ENCODE measurements around the gene SLC39A6.
"Not testable (repeated sequence)": the region's sequence is repeated elsewhere in the genome, so short reads cannot be mapped to it uniquely, and the experiment has no call there.

Gene SLC39A6

DNA sequence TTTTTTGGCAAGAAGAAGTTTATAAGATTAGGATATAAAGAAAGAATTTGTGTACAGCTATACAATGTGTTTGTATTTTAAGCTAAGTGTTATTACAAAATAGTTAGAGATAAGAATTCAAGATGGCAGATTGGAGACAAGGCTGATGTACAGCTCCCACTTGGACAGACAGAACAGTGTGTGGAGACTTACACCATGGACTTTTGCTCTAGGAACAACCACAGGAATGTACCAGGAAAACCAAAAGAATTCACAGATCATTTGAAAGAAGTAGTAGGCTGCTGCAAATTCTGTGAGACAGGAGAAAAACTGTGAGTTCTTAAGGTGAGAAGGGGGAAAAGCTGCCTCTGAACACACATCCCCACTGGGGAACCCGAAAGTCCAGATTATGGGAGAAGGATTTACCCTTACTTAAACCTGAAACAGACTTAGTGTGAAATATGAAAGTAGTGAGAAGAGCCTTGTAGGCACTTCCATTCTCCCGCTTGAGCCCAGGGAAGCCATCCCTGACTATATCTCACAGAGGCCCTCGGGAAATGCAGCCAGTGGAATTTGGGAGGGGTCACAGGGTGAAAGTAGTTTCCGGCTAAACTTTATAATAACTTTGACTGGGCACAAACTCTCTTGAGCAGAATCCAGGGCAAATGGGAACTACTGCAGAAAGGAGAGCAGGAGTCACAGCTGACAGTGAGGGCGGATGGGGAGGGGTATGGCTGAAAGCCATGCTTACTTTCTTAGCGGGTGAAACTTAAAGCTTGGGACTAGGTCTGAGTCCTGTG is 50.2 kb downstream of the SLC39A6 start:
- no peaks in the 10 kb centered on the region for H3K36me3 ChIP-seq (ENCODE audit: control insufficient read depth, insufficient read depth, low read length)
- no peak overlapping the region for H3K4me3 ChIP-seq (ENCODE audit: extremely low read depth, insufficient read depth, low read length, poor library complexity, severe bottlenecking)
- WGBS, 2 experiments (ENCODE audit: insufficient coverage in 2 of 2), result 94 to 100% methylated on average over 3 to 4 of the region's 6 CpGs
- no peak overlapping the region for H3K27ac ChIP-seq (ENCODE audit: low read depth, low read length, severe bottlenecking)
- no peaks in the 10 kb centered on the region for H3K4me1 ChIP-seq (ENCODE audit: control insufficient read depth, insufficient read depth, low read length, poor library complexity, severe bottlenecking)
- H3K9me3 ChIP-seq (ENCODE audit: control insufficient read depth, low read length), result no peaks in the 10 kb centered on the region

DNA sequence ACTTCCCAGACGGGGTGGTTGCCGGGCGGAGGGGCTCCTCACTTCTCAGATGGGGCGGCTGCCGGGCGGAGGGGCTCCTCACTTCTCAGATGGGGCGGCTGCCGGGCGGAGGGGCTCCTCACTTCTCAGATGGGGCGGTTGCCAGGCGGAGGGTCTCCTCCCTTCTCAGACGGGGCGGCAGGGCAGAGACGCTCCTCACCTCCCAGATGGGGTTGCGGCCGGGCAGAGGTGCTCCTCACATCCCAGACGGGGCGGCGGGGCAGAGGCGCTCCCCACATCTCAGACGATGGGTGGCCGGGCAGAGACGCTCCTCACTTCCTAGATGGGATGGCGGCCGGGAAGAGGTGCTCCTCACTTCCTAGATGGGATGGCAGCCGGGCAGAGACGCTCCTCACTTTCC is 51.4 kb downstream of the SLC39A6 start:
- not testable (repeated sequence) for H3K4me1 ChIP-seq (ENCODE audit: control insufficient read depth, insufficient read depth, low read length, poor library complexity, severe bottlenecking); H3K36me3 ChIP-seq (ENCODE audit: control insufficient read depth, insufficient read depth, low read length); H3K27ac ChIP-seq (ENCODE audit: low read depth, low read length, severe bottlenecking); H3K4me3 ChIP-seq (ENCODE audit: extremely low read depth, insufficient read depth, low read length, poor library complexity, severe bottlenecking); H3K9me3 ChIP-seq (ENCODE audit: control insufficient read depth, low read length)
- 85% methylated on average over 11 of the region's 27 CpGs; no CpG with 5 or more reads in 1 of the 2 experiments for WGBS, 2 experiments (ENCODE audit: insufficient coverage in 2 of 2)

GRCh38 chr18:36075862-36076587 is 53.1 kb downstream of the SLC39A6 start:
- Histone ChIP-seq H3K27ac (ENCODE audit: low read depth, low read length, severe bottlenecking) (peak overlapping the region; percentile 1), H3K4me1 (ENCODE audit: control insufficient read depth, insufficient read depth, low read length, poor library complexity, severe bottlenecking) (no peaks in the 10 kb centered on the region), H3K9me3 (ENCODE audit: control insufficient read depth, low read length) (no peaks in the 10 kb centered on the region), H3K4me3 (ENCODE audit: extremely low read depth, insufficient read depth, low read length, poor library complexity, severe bottlenecking) (no peak overlapping the region), H3K36me3 (ENCODE audit: control insufficient read depth, insufficient read depth, low read length) (no peaks in the 10 kb centered on the region)
- 84 to 93% methylated on average over 6 of the region's 6 CpGs for WGBS, 2 experiments (ENCODE audit: insufficient coverage in 2 of 2)

DNA sequence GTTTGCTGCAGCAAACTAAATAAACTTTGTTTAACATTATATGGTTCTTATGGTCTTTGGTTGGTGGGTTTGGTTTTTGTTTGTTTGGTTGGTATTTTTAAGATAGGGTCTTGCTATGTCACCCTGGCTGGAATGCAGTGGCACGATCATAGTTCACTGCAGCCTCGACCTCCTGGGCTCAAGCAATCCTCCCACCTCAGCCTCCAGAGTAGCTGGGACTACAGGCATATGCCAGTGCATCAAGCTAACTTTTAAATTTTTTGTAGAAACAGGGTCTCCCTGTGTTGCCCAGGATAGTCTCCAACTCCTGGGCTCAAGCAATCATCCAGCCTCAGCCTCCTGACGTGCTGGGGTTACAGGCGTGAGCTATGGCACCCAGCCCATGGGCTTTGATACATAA is 54.7 kb downstream of the SLC39A6 start:
- Histone ChIP-seq H3K4me3 (ENCODE audit: extremely low read depth, insufficient read depth, low read length, poor library complexity, severe bottlenecking) (no peak overlapping the region), H3K27ac (ENCODE audit: low read depth, low read length, severe bottlenecking) (no peak overlapping the region), H3K4me1 (ENCODE audit: control insufficient read depth, insufficient read depth, low read length, poor library complexity, severe bottlenecking) (no peaks in the 10 kb centered on the region), H3K9me3 (ENCODE audit: control insufficient read depth, low read length) (no peaks in the 10 kb centered on the region), H3K36me3 (ENCODE audit: control insufficient read depth, insufficient read depth, low read length) (no peaks in the 10 kb centered on the region)
- WGBS, 2 experiments (ENCODE audit: insufficient coverage in 2 of 2), result 89% methylated on average over 2 of the region's 4 CpGs; no CpG with 5 or more reads in 1 of the 2 experiments

GRCh38 chr18:36073676-36074075 is 55.5 kb downstream of the SLC39A6 start:
- no CpG with 5 or more reads among the region's 1 CpG for WGBS, 2 experiments (ENCODE audit: insufficient coverage in 2 of 2)
- Histone ChIP-seq H3K4me3 (ENCODE audit: extremely low read depth, insufficient read depth, low read length, poor library complexity, severe bottlenecking) (no peak overlapping the region), H3K4me1 (ENCODE audit: control insufficient read depth, insufficient read depth, low read length, poor library complexity, severe bottlenecking) (no peaks in the 10 kb centered on the region), H3K9me3 (ENCODE audit: control insufficient read depth, low read length) (no peaks in the 10 kb centered on the region), H3K36me3 (ENCODE audit: control insufficient read depth, insufficient read depth, low read length) (no peaks in the 10 kb centered on the region), H3K27ac (ENCODE audit: low read depth, low read length, severe bottlenecking) (no peak overlapping the region)

- not testable (repeated sequence) for H3K4me3 ChIP-seq (ENCODE audit: extremely low read depth, insufficient read depth, low read length, poor library complexity, severe bottlenecking); H3K9me3 ChIP-seq (ENCODE audit: control insufficient read depth, low read length); H3K36me3 ChIP-seq (ENCODE audit: control insufficient read depth, insufficient read depth, low read length); H3K4me1 ChIP-seq (ENCODE audit: control insufficient read depth, insufficient read depth, low read length, poor library complexity, severe bottlenecking); H3K27ac ChIP-seq (ENCODE audit: low read depth, low read length, severe bottlenecking)
- 94 to 95% methylated on average over 5 to 7 of the region's 8 CpGs for WGBS, 2 experiments (ENCODE audit: insufficient coverage in 2 of 2)
Measured at GRCh38 chr18:36072406-36072805, 56.7 kb downstream of the SLC39A6 start.

DNA sequence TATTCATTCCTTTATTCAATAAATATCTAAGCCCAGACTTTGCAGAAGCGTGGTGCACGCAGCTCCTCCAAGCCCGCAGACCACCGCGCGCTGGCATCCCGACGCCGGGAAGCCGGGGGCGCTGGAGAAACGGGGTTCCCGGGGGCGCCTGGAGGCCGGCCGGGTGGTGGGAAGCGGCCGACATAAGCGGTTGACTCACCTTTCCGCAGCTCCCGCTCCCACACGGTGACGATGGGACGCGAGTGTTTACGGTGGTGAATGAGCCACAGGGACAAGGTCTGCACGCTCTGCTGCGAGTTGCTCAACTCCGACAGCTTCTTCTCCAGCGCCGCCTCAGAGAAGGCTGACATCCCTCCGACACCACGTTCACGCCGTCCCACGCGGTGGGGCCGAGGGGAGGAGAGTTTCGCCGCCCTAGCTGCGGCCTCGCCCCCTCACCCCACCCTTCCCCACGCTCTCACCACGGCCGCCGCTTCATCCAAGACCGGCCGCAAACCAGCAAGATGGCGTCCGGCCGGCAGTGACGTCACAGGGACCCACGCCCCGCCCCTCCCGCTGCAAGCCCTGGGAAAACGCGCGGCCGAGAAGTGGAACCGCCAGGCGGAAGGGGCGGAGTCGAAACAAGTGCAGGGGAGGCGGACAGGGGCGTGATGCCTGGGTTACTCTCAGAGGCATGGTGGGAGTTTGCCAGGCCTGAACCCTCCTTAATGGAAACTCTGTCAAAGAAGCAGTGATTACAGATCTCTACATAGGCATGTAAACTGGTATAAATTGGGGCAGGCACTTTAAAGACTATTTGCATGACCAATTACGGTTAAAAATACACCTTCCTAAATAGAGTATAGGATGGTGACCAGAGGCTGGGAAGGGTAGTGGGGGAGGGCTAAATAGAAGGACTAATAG is 61.8 kb downstream of the SLC39A6 start, which contains the start of gene RPRD1A:
Gene RPRD1A, minus strand, starts transcription at position 505 of the 903 bp plus-strand sequence. Its CDS starts 155 bp downstream, at position 350.
- Histone ChIP-seq H3K36me3 (ENCODE audit: control insufficient read depth, insufficient read depth, low read length) (peaks cover 9% of the 10 kb centered on the region), H3K27ac (ENCODE audit: low read depth, low read length, severe bottlenecking) (peak within 1 kb of the TSS; percentile 94), H3K9me3 (ENCODE audit: control insufficient read depth, low read length) (no peaks in the 10 kb centered on the region), H3K4me3 (ENCODE audit: extremely low read depth, insufficient read depth, low read length, poor library complexity, severe bottlenecking) (peak within 1 kb of the TSS; percentile 82), H3K4me1 (ENCODE audit: control insufficient read depth, insufficient read depth, low read length, poor library complexity, severe bottlenecking) (no peaks in the 10 kb centered on the region)
- WGBS, 2 experiments (ENCODE audit: insufficient coverage in 2 of 2), result 0 to 1% methylated on average over 39 of the region's 66 CpGs

DNA sequence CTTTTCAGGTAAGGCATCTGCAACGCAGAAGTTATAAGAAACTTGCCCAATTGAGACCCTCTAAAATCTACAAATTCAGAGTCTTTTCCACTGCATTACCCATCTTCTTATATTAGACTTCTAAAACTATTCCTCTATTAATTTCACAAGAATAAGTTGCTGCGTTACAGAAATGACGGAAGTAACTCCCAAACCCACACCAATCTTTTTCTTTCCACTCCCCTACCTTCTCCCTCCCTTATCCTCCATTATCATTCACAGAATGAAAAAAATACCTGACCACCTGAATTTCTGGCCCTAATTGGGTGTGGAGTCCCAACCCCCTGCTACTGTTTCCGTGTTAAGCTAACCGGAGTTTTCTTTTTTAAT is 62.5 kb downstream of the SLC39A6 start:
- H3K4me1 ChIP-seq (ENCODE audit: control insufficient read depth, insufficient read depth, low read length, poor library complexity, severe bottlenecking), result no peaks in the 10 kb centered on the region
- peak overlapping the region; percentile 82 for H3K4me3 ChIP-seq (ENCODE audit: extremely low read depth, insufficient read depth, low read length, poor library complexity, severe bottlenecking)
- WGBS, 2 experiments (ENCODE audit: insufficient coverage in 2 of 2), result 0% methylated on average over 3 to 4 of the region's 5 CpGs
- H3K9me3 ChIP-seq (ENCODE audit: control insufficient read depth, low read length), result no peaks in the 10 kb centered on the region
- H3K36me3 ChIP-seq (ENCODE audit: control insufficient read depth, insufficient read depth, low read length), result peaks cover 9% of the 10 kb centered on the region
- H3K27ac ChIP-seq (ENCODE audit: low read depth, low read length, severe bottlenecking), result peak overlapping the region; percentile 94

- H3K27ac ChIP-seq (ENCODE audit: low read depth, low read length, severe bottlenecking), result no peak overlapping the region
- peaks cover 10% of the 10 kb centered on the region for H3K36me3 ChIP-seq (ENCODE audit: control insufficient read depth, insufficient read depth, low read length)
- H3K9me3 ChIP-seq (ENCODE audit: control insufficient read depth, low read length), result no peaks in the 10 kb centered on the region
- peak overlapping the region; percentile 82 for H3K4me3 ChIP-seq (ENCODE audit: extremely low read depth, insufficient read depth, low read length, poor library complexity, severe bottlenecking)
- 58 to 60% methylated on average over 4 of the region's 5 CpGs for WGBS, 2 experiments (ENCODE audit: insufficient coverage in 2 of 2)
- H3K4me1 ChIP-seq (ENCODE audit: control insufficient read depth, insufficient read depth, low read length, poor library complexity, severe bottlenecking), result no peaks in the 10 kb centered on the region
Measured at GRCh38 chr18:36066001-36066400, 63.1 kb downstream of the SLC39A6 start.

GRCh38 chr18:36064809-36065079 is 64.4 kb downstream of the SLC39A6 start:
- not testable (repeated sequence) for H3K4me1 ChIP-seq (ENCODE audit: control insufficient read depth, insufficient read depth, low read length, poor library complexity, severe bottlenecking); H3K27ac ChIP-seq (ENCODE audit: low read depth, low read length, severe bottlenecking); H3K4me3 ChIP-seq (ENCODE audit: extremely low read depth, insufficient read depth, low read length, poor library complexity, severe bottlenecking); H3K9me3 ChIP-seq (ENCODE audit: control insufficient read depth, low read length)
- peaks cover 16% of the 10 kb centered on the region for H3K36me3 ChIP-seq (ENCODE audit: control insufficient read depth, insufficient read depth, low read length)
- WGBS, 2 experiments (ENCODE audit: insufficient coverage in 2 of 2), result 93 to 96% methylated on average over 9 of the region's 9 CpGs
